GM21825 (cell line): ENCODE results near the gene PGBD2.
"Not testable (repeated sequence)": the region's sequence is repeated elsewhere in the genome, so short reads cannot be mapped to it uniquely, and the experiment has no call there.

ENCODE experiments used
- ATAC-seq: cut with Tn5 transposase; IDR thresholded peaks from one replicate; pipeline ENCODE4 v1.9.1; 2021; ENCODE audit warnings: mild to moderate bottlenecking, moderate library complexity; ENCODE audit not compliant: unreplicated experiment

PGBD2 gene

DNA sequence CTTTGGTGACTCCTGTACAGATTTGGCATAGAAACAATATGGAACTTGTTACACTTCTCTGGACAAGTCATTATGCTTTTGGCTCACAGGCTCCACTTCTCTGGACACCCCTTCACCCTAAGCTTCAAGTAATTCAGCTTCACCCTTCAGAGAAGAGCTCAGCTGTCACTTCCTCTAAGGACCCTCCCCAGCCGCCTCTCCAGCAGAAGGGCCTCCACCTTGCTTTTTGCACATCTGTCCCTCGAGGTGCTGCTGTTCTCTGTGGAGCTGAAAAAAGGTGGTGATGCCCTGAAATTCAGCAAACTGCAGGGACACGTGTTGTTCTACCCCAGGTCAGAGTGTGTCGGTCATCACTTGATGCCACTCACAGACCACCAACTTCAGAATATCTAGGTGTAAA is 19.8 kb downstream of the PGBD2 start:
- ATAC-seq = not testable (repeated sequence)

DNA sequence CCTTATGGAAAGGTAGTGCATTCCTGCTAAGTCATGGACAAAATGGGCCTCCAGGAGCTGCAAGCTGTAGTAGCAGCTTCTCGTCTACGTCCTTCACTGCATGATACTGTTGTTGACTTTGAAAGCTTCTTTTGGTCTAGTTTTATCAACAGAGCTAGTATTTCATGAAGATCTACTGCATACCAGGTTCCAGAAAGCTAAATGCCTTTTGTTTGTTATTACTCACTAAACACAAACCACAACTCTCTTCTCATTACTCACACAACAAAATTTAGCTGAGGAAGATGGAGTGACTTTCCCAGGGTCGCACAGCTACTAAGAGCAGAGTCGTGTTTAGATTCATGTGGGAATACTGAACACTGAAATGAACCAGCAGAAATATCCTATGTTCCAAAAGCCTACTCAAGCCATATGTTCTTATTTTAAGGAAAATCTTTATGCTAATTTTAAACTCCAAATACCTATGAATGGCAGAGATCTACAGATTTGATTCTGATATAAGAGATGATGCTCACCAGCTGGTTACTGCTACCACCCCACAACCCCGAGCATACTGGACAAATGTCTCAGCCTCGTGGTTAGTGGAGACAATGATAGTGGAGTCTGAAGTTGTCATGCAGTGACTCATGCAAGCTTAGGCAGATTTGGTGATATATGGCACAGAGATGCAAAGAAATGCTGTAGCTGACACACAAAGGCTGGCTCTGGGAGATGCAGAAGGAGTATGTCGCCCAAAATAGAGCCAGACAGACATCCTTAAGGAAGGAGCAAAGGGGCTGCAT is 20.6 kb downstream of the PGBD2 start:
- no peak for ATAC-seq

DNA sequence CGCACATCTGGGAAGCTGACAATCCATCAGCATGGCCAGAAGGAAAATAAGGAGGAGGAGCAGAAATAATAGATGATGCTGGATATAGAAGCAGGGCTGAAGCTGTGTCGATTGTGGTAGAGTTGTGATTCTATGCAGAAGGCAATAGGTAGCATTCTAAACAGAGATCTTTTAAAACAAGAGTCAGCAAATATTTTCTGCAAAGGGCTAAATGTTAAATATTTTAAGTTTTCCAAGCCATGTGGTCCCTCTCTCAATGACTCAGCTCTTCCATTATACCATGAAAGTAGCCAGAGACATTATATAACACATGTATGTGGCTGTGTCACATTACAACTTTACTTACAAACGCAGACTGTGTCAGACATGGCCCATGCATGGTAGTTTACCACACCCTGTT is 21.2 kb downstream of the PGBD2 start:
- not testable (repeated sequence) for ATAC-seq

DNA sequence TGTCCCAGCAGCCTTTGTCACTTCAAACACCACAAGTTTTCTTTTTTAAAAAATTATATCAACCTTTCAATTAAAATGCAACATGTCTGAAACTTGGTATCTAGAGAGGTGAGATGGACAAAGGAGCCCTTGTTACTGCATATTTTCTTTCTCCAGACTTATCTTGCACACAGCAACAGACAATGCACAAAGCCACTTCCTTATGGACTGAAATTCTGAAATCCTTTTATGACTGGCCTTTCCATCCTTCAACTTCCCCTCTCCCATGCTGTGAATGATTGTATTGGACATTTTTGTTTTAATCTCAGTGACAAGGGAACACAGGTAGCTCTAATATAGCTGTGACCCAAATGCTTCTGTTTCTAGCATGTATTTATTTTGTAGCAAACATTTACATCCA is 22.1 kb downstream of the PGBD2 start:
- ATAC-seq = not testable (repeated sequence)

DNA sequence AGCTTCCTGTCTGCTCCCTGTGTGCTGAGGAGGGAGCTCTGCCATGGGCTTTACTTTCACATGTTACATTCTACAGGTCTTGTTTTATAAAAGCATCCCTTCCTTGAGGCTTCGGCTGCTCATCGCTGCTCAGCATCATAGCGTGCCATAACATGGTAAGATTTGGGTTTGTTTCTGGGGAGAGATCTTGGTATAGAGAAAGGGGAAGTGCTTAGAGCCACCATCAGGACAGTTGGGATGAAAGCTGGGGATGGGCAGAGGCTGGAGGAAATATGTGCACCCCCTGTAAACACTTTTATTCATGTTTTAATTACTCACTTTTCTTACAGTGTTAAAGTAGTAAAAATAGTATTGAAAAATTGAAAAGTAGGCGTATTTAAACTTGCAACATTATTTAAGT is 24.0 kb downstream of the PGBD2 start:
- ATAC-seq = not testable (repeated sequence)

DNA sequence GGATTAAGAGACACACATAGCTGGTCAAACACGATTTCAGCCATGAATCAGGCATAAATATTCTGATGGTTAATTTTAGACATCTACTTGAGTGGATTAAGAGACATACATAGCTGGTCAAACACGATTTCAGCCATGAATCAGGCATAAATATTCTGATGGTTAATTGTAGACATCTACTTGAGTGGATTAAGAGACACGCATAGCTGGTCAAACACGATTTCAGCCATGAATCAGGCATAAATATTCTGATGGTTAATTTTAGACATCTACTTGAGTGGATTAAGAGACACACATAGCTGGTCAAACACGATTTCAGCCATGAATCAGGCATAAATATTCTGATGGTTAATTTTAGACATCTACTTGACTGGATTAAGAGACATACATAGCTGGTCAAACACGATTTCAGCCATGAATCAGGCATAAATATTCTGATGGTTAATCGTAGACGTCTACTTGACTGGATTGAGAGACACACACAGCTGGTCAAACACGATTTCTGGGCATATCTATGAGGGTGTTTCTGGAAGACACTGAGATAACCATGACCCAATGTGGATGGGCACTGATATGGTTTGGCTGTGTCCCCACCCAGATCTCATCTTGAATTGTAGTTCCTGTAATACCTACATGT is 32.3 kb downstream of the PGBD2 start:
- not testable (repeated sequence) for ATAC-seq

DNA sequence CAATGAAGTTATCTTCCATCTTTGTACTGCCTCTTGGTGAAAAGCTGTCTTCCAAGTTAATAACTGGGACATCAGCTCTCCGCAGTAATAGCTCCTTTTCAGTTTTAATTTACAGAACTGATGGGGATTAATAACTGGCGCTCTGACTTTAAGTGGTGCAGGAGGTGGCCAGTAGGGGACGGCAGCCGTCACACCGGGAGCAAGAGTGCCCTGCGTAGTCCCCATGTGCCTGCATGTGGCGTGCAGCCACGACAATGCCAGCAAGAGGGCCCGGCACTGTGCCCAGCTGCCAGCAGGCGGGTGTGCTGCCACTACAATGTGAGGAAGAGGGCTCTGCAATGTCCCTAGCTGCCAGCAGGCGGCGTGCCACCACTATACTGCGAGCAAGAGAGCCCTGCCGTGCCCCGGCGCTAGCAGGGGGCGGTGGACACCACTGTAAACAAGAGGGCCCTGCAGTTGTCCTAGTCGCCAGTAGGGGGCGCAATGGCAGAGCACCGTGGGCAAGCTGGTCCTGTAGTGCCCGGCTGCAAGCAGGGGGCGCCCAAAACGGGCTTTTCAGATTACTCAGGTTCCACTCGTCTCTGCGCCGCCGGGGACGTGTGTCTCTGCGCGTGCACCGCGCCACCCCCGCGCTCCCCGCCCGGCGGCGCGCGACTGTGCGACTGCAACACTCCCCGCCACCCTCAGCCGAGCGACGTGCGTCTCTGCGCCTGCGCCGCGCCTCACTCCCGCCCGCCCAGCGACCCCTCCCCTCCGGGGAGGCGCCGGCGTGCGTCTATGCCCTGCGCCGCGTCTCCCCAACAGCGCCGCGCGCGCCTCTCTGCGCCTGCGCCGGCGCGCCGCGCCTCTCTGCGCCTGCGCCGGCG is 38.3 kb downstream of the PGBD2 start:
- not testable (repeated sequence) for ATAC-seq

DNA sequence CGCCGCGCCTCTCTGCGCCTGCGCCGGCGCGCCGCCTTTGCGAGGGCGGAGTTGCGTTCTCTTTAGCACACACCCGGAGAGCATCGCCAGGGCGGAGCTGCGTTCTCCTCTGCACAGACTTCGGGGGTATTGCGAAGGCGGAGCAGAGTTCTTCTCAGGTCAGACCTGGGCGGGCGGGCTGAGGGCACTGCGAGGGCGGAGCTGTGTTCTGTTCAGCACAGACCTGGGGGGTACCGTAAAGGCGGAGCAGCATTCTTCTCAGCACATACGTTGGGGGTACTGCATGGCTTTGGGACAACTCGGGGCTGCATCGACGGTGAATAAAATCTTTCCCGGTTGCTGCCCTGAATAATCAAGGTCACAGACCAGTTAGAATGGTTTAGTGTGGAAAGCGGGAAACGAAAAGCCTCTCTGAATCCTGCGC is 39.0 kb downstream of the PGBD2 start:
- not testable (repeated sequence) for ATAC-seq

DNA sequence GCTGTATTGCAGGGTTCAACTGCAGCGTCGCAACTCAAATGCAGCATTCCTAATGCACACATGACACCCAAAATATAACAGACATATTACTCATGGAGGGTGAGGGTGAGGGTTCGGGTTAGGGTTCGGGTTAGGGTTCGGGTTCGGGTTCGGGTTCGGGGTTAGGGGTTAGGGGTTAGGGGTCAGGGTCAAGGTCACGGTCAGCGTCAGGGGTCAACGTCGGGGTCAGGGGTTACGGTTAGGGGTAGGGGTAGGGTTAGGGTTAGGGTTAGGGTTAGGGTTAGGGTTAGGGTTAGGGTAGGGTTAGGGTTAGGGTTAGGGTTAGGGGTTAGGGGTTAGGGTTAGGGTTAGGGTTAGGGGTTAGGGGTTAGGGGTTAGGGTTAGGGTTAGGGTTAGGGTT is 39.4 kb downstream of the PGBD2 start:
- ATAC-seq = not testable (repeated sequence)

DNA sequence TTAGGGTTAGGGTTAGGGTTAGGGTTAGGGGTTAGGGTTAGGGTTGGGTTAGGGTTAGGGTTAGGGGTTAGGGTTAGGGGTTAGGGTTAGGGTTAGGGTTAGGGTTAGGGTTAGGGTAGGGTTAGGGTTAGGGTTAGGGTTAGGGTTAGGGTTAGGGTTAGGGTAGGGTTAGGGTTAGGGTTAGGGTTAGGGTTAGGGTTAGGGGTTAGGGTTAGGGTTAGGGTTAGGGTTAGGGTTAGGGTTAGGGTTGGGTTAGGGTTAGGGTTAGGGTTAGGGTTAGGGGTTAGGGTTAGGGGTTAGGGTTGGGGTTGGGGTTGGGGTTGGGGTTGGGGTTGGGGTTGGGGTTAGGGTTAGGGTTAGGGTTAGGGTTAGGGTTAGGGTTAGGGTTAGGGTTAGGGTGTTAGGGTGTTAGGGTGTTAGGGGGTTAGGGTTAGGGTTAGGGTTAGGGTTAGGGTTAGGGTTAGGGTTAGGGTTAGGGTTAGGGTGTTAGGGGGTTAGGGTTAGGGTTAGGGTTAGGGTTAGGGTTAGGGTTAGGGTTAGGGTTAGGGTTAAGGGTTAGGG is 39.9 kb downstream of the PGBD2 start:
- not testable (repeated sequence) for ATAC-seq
